ENCODE data around the gene TRIO. TPM values are rescaled to one million over a fixed set of nuclear protein-coding genes. Genes with fewer than 3 reads are reported as not detected.

TRIO gene
- 53.1 and 140 TPM in 2 replicates for total RNA-seq

DNA sequence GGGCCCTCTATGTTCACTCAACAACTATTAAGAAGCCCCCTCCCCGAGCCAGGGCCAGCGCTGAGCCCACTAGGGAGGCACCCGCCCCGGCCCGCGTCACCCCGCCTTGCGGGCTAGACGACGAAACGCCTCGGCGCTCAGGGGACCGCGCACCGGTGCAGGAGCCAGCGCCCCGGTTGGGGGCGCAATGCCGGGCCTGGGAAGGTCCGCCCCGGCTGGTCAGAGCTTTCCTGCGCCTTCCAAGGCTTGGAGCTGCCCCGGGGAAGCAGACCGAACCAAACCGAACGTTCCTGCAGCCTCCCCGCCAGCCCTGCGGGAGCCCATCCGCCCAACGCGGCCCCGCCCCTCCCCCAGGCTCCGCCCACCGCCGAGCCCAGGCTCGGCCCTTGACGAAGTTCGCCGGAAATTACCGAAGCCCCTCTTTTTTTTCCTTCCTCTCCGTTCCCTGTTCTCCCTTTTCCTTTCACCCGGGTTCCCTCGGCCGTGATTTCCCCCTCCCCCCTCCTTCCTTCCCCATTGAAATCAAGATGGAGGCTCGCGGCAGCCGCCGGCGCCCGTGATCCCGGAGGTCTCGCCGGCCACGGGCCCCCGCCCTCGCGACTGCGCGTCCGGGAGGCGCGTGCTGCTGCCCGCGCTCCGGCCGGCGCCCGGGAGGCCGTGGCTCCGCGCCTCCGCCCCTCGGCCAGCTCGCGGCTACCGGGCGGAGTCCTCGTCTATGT is at the start of gene TRIO:
TRIO (plus strand) TSS at position 516 of the 719 bp plus-strand sequence. CDS start 384 bp downstream, outside the sequence.

Other genes with a start within 250 kb of the TRIO start
- 0.43 and 0.96 TPM in 2 replicates for gene DNAH5, start 198.7 kb upstream of the TRIO start, total RNA-seq

Data from tracheal epithelial cell (primary cell).